ENCODE measurements around the gene GALNT16.
A peak's percentile ranks its signal among the peaks of the same experiment; 100 is the strongest.

Gene GALNT16

DNA sequence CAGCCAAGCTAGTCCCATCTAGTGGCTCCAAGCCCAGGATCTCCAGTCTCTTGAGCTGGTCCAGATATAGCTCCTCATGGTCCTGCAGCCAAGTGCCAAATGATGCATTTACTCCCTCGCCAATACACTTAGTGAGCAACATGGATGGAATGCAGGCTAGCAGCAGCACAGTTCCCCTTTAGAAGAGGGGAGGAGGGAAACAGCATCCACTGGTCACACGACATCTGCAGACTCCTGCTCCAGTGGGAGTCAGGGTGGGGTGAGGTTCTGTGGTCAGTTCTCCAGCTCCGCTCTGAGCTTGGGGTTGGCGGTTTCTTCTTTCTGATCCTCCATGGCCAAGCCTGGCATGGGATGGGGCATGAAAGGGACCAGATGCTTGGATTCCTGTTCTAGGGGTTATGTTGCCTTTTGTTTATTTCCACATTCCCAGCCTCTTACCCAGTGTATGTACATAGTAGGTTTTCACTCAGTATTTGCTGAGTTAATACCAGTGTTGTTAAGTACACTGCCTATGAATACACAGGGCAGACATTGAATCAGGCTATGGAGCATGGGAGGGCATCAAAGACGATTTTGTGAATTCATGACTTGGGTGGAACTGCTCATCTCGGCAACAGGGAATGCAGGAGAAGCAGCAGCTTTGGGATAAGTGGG is 57.3 kb downstream of the GALNT16 start:
- no peak for DNase-seq (ENCODE audit: low spot score)

DNA sequence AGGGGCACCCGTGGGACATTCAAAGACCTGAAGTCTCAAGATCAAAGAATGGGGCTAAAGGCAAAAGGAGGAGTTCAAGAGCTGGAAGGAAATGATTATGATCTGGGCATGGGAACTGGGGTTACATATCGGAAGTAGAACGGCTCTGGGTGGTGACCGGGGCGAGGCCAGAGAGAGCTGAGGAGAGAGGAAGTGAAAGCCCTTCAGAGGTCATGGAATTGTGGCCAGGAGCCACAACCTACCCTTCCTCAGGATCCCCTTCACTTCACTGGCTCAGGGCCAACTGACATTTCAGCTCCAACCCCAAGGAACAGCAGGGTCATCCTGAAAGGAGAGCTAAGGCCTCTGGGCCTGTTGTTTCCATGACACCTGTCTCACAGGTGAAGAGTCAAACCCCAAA is 57.8 kb downstream of the GALNT16 start:
- DNase-seq (ENCODE audit: low spot score), result no peak

- no peak for DNase-seq (ENCODE audit: low spot score)
These were observed 58.3 kb downstream of the GALNT16 start for GRCh38 chr14:69318241-69318640.

DNA sequence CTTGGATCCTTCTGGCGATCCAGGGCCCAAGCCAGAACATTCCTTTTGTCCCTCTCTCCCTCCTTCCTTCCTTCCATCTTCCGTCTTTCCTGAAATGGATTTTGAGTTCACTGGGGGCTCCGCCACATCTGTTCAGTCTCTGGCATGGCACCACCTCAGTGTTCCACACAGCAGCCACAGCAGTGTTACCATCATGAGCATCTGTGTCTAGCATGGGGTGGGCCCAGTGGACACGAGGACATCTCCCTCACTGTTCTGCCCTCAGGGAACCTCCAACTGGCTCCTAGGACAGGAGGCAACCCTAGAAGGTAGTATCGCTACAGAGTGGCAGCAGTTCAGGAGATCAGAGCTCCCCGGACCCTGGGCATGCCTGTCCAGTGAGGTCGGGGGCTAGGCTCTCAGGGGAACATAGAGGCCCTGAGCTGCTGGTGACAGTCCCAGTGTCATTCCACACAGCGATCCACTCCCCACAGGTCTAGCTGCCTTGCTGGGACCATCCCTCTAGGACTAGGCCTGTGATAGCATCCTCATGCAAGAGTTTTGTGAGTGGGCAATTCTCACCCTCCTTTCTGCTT is 59.0 kb downstream of the GALNT16 start:
- DNase-seq (ENCODE audit: low spot score), result no peak

DNA sequence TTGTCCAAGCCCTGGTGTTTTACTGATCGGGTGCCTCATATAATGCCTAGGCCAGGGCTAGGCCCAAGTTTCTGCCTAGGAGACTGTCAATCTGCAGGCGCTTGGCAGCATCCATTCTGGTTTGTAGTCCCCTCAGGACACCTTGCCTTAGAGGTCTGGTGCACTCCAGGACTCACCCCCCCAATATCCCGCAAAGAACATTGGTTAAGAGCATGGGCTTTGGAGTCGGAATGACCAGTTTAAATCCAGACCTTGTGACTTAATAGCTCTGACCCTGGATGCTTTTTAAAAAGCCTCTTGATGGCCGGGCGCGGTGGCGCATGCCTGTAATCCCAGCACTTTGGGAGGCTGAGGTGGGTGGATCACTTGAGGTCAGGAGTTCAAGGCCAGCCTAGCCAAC is 60.0 kb downstream of the GALNT16 start:
- DNase-seq (ENCODE audit: low spot score), result no peak

DNA sequence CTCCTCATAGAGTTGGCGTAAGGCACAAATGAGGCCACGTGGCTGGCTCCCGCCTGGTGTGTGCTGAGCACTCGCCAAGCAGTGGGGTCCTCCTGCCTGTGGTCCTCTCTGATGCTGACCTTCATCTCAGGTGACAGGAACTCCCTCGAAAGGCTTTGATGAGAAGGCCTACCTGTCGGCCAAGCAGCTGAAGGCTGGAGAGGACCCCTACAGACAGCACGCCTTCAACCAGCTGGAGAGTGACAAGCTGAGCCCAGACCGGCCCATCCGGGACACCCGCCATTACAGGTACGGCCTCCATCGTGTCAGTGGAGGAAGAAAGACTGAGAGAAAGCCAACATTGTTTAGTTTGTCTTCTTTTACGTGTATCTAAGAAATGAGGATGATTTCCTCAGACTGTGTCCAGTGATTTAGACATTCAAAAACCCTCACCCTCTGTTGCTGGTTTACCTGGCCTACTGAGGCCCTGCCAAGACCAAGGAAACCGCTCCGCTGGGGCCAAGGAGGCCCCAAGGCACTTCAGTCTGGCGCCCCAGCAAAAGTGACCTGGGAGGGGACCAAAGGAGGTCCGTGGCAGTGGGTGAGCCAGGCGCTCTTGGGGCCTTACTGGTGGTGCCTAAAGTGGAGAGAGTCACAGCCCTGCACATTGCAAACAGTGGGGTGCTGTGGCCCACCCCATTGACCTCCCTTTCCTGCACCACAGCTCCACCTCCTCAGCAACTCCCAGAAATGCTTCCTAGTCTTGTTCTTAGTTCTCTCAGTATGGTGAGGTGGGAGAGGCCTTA is 60.8 kb downstream of the GALNT16 start:
- DNase-seq (ENCODE audit: low spot score), result no peak

DNA sequence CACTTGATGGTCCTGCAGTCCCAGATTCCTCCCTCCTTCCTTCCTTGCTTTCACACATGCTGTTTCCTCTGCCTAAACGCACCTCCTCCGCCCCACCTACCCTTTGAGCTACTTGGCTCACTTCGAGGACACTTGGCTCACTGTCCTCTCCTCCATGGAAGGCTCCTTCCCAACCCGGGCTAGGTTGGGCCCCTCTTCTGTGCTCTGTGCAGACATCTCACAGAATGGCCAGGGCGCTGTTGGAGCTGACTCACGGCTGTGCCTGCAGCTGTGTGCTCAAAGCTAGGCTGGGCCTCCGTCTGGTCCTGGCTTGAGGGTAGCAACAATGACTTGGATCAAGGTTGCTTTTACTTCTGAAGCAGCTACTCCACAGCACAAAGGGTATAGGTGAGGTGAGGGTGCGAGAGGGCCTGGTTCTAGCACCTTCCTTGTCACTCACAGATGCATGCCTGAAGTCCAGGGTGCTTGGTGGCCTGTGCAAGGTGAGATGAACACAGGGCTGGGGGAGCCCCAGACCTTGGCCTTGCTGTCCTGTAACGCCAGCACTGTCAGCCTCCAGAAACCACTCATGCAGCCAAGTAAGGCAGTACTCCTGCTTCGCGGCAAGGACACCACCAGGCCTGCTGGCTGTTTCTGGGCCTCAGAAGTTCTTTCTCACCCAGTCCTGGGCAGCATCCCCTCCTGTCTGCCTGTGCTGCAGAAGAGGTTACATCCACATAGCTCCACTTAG is 61.8 kb downstream of the GALNT16 start:
- DNase-seq (ENCODE audit: low spot score), result no peak

- no peak for DNase-seq (ENCODE audit: low spot score)
These were observed 63.5 kb downstream of the GALNT16 start for GRCh38 chr14:69323266-69323998.

DNA sequence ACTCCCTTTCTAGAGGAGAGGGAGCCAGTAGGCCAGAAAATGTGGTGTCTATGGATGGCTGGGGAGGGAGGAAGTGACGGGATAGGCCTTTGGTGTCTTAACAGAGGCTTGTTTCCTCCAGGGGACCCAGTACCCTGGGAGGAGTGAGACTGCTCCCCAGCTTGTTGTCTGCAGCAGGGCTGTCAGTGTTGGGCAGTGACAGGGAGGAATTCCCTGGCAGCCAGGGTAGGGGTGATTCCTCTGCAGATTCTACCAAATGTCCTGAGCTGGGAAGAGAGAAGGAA is 64.0 kb downstream of the GALNT16 start:
- DNase-seq (ENCODE audit: low spot score), result no peak

DNA sequence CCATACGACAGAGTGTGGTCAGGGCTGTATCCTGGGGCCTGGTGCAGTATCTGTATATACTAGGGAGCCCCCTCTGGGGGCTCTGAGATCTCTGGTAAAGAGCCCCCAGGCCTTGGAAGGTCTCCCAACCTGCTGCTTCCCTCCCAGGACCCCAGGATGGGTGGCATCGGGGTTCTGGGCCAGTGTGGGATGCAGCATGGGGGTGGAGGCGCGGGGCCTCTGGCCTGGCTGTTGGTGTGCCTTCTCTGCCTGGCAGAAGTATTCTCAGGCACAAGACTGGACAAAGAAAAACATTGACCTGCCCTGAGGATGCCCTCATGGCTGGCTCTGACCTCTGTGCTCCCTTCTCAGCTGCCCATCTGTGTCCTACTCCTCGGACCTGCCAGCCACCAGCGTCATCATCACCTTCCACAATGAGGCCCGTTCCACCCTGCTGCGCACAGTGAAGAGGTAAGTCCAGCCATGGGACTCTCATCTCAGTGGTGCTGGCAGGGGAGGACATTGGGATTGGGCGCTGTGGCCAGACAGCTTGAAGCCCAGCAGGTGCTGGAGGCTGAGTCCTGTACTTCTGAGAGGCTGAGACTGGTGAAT is 64.5 kb downstream of the GALNT16 start:
- DNase-seq (ENCODE audit: low spot score), result no peak

GRCh38 chr14:69325086-69325485 is 65.1 kb downstream of the GALNT16 start:
- no peak for DNase-seq (ENCODE audit: low spot score)

DNA sequence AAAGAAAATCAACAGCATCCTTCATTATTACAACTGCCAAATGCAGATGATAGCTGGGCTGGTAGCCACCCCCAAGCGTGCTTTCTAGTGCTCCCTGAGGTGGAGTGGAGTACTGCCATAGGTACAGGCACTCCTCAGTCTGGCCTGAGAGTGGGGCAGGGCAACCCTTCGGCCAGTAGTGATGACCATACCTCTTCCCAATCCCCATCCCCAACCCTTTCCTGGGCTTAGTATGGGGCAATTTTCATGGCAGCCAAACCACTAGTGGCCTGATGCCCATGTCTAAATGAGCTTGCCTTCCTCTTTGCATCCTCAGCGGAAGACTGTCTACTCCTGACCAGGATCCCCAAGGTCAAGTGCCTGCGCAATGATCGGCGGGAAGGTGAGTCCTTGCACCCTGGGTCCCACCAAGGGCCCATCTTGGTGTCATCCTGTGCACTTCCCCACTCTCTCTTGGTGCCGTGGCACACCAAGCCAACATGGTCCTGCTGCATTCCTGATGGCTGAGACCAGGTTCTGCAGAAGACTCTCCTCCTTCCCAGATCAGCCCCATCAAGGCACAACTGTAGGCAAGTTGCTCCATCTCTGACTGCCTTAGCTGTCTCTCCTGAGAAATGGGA is 65.8 kb downstream of the GALNT16 start:
- DNase-seq (ENCODE audit: low spot score), result no peak

DNA sequence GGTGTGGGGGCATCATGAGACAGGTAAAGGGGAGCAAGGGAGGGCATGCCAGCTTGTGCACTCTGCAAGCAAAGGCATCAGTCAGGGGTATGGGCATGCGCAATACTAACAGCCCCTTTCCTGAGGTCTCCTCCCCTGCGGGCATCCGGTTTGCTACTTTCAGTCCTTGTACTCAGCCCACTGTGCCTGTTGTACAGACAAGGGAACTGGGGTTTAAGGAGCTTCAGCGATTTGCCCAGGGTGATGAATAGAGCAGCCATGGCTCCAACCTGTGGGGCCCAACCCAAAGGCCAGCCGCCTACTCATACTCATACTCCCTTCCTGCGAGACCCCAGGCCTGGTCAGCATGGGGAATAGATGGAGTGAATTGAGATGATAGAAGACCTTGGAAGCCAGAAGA is 66.7 kb downstream of the GALNT16 start:
- no peak for DNase-seq (ENCODE audit: low spot score)

DNA sequence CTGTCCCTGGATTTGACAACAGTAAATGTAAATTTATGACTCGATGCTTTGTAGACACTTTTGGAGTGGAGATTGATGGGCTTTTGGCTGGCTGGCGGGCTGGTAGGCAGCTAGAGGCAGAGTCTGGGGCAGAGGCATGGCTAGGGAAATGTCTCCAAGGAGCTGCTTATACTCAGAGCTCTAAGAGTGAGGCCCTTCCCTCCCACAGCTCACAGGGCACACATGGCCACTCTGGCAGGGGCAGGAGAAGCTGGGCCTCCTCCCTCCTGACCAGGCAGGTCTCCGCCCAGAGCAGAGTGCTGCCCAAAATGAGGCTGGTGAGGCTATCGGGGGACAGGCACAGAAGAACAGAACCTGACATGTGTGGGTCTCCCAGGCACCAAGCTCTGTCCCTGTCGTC is 67.5 kb downstream of the GALNT16 start:
- DNase-seq (ENCODE audit: low spot score), result no peak

DNA sequence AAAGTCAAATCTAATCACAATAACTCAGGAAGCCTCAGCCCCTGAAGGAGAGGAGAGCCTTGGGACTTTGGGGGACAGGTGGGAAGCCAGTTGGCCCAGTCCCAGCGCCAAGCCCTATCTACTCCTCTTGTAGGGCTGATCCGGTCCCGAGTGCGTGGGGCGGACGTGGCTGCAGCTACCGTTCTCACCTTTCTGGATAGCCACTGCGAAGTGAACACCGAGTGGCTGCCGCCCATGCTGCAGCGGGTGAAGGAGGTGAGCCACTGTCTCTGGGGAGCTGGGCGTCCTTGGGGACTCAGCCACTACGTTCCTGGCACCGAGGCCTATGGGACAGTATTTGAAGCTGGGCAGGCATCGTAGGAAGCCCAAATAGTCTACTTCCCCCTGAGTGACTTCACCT is 68.4 kb downstream of the GALNT16 start:
- DNase-seq (ENCODE audit: low spot score), result no peak

GRCh38 chr14:69328765-69329164 is 68.8 kb downstream of the GALNT16 start:
- DNase-seq (ENCODE audit: low spot score), result peak; percentile 54

GRCh38 chr14:69331206-69331605 is 71.2 kb downstream of the GALNT16 start:
- no peak for DNase-seq (ENCODE audit: low spot score)

DNA sequence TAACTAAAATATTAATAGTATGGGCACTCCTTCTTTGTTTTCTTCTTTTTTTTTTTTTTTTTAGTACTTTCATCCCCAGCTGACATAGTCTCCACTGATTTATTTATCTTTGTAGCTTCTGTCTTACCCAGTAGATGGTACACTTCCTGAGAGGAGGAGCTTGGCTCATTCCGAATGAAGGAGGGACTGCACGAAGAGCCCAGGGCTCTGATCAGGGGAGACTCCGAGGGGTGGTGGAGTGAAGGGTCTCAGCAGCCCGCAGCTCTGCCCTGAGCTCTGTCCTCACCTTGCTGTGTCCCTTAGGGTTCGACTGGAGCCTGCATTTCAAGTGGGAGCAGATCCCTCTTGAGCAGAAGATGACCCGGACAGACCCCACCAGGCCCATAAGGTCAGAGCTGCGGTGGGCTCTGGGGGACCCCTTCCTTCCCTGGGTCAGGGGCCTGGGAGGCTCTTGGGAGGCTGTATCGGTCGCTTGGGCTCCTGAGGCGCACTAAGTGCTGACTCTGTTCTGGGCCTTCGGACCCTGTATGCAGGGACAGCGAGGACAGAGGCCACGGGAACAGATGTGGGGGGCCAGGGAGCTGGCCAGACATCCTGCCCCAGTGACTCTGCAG is 72.9 kb downstream of the GALNT16 start:
- DNase-seq (ENCODE audit: low spot score), result no peak

- DNase-seq (ENCODE audit: low spot score), result no peak
These were observed 73.9 kb downstream of the GALNT16 start for GRCh38 chr14:69333791-69334337.

- no peak for DNase-seq (ENCODE audit: low spot score)
These were observed 74.6 kb downstream of the GALNT16 start for GRCh38 chr14:69334576-69334975.

- DNase-seq (ENCODE audit: low spot score), result peak; percentile 20
These were observed 75.4 kb downstream of the GALNT16 start for GRCh38 chr14:69335371-69335771.
